ENCODE data around the gene NATD1.
A peak's percentile ranks its signal among the peaks of the same experiment; 100 is the strongest.

Gene NATD1

GRCh38 chr17:21289902-21290571 is 36.8 kb upstream of the NATD1 start:
- no peak for DNase-seq

- DNase-seq: no peak
Measured at GRCh38 chr17:21289175-21289901, 36.1 kb upstream of the NATD1 start.

DNA sequence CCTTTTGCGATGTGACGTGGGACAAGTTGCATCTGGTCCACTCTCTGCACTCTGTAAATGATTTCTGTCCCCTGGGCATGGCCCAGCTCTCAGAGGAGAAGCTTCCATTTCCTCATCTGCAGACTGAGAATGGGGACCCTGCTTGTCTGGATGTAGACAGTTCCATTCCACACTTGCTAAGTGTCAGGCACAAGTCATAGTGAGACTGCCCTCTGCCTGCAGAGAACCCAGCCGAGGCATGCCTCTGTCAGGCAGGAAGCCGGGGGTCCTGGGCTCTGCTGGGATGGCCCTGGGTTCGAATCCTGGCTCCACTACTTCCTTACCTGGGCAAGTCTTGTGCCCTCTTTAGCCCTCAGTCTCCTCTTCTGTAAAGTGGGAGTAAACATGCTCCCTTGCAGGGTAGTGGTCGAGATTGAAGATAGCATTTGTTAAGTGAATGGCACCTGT is 35.4 kb upstream of the NATD1 start:
- DNase-seq: no peak

DNA sequence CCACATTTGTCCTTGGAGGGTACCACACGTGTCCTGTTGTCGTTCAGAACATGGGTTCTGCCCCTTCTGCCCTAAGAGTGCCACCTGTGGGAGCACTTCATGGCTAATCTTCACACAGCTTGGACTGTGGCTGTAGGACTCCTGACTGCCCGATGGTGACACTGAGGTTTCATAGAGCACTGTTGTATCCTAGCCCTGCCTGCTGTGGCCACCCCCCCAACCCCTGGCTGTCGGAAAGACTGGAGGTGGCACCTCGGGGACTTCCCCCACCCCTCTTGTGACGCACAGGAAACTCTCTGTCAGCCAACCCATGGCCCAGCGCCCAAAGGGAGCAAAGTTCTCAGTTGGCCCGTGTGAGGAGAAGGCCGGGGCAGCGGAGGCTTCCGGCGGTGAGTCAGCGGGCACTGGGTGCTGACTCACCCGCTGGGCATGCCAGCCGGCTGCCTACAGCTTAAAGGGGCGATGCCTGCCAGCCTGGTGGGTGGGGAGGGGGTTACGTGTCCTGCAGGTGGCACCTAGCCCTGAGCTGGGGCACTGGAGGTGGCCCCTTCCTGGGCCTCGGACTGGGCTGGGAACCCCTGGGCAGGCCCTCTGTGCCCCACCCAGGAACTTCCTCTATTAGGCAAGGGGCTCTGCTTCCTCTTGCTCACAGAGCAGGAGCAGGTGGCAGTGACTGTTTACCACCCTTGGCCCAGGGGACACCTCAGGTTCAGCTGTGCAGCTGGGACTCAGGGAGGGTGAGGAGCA is 34.7 kb upstream of the NATD1 start:
- DNase-seq: peak; percentile 98

DNA sequence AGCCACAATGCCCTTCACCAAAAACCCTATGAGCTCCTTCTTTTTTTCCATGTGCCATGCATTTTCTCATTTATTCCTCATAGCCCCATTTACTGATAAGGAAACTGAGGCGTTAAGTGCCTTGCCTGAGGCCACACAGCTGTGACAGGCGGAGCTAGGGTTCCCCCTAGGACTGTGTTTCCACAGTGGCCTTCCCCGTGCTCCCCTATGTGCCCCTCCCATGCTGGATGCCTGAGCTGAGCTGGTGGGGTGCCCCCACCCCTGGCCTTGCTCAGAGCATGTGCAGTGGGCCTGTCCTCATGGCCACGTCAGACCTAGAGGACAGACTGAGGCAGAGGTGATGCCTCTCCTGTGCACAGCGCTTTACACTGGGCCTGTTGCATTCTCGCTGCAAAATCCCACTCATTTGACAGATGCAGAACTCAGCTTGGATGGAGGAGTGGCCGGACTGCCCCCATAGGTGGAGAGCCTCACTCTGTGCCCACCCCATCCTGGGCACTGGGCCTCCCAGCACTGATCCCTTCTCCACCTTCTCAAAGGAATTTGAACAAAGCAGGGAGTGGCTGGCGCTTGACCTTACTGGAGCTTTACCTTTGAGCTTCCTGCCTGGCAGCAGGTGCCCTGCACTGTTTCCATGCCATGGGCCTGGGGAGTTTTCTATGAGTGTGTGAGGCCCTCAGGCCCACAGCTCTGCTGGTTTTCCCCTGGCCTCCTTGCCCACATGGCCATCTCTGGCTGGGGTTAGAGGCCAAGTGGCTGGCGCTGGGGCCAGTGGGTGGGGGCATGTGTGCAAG is 33.9 kb upstream of the NATD1 start:
- DNase-seq: no peak

GRCh38 chr17:21286066-21286770 is 33.0 kb upstream of the NATD1 start:
- DNase-seq: no peak

GRCh38 chr17:21285164-21286065 is 32.2 kb upstream of the NATD1 start:
- no peak for DNase-seq

DNA sequence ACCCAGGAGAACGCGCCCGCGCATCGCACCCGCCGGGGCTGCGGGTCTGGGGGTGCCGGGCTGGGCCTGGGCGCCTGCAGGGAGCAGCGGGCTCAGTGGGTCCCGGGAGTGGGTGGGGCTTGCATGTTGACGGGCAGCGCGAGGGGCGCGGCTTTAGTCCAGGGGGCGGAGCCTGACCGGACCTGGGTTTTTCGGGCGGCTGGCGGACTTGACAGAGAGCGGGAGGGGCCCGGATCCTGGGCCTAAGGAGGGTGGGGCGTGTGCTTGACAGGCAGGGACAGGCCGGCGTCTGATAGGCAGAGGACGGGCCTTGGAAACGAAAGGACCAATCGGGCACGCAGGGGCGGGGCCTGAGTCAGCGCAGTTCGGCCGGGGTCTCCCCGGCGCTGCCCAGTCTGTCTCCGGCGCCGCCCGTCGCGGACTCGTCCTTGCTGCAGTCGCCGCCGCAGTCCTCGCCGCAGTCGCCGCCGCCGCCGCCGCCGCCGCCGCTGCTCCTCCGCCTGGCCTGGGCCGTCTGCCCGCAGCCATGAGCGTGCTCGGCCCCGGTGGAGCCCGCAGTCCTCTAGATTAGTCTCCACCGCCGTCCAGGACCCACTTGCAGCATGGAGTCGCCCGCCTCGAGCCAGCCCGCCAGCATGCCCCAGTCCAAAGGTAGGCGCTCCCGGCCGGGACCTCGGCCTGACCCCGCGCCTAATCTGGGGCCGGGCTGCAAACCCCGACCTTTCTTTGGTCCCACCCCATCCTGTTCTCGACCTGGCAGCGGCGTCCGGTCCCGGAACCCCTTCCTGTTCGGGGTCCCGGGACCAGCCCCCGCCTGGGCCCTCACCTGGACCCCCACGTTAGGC is 31.3 kb upstream of the NATD1 start, which contains the start of gene MAP2K3:
TSS of gene MAP2K3 (plus strand) at position 393 of the 845 bp plus-strand sequence. CDS start at position 603, 210 bp downstream.
- peak; percentile 94 for DNase-seq

DNA sequence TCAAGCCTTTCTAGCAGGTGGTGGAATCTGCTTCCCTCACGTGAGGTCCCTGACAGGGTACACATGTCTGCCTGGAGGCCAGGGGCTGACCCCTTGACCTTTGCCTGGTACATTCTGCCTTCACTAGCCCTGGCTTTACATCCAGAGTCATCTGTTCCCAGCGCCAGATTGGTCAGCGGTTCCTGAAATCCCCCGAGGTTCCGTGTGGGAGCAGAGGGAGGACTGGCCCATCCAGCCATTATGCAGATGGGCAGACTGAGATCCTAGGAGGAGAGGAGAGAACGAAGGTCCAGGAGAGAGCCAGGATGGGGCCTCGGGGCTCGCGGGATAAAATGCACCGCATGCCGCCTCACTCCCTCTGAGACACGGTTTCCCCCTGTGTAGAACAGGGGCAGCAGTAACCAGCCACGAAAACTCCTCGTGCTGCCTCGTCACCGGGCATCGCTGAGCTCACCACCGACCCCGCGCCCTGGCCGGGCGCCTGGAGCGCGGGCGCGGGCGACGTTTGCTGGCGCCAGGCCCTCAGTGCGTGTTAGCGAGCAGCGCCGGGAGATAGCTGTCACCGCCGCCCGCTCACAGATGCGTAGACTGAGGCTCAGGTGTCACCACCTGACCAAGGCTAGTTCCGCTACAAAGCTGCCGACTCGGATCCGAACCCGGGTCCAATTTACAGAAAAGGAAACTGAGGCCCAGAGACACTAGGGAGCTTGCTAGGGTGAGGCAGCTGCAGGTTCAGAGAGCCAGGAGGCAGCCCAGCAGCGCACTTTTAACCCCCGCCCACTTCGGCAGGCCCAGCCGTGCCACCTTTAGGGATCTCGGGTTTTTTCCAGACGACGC is 30.5 kb upstream of the NATD1 start:
- no peak for DNase-seq

GRCh38 chr17:21282850-21283249 is 29.6 kb upstream of the NATD1 start:
- DNase-seq: no peak

GRCh38 chr17:21282231-21282630 is 29.0 kb upstream of the NATD1 start:
- DNase-seq: no peak

GRCh38 chr17:21280081-21280518 is 26.9 kb upstream of the NATD1 start:
- DNase-seq: peak; percentile 88

DNA sequence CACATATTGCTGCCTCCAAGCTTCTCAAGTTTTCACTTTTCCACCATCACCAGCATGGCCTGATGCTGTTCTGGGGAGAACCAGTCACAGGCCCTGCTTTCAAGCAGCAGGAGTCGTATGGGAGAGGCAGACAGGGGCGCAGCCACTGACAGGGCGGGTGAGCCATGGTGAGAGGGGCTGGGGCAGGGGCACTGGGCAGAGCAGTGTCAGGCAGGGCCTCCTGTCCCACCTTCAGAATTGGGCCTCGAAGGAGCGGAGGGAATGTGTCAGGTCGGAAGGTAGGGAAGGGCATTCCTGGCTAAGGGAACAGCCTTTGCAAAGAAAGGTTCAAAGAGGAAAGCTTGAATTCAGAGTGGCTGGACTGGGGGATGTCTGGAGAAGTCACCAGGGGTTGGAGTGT is 26.4 kb upstream of the NATD1 start:
- DNase-seq: no peak

DNA sequence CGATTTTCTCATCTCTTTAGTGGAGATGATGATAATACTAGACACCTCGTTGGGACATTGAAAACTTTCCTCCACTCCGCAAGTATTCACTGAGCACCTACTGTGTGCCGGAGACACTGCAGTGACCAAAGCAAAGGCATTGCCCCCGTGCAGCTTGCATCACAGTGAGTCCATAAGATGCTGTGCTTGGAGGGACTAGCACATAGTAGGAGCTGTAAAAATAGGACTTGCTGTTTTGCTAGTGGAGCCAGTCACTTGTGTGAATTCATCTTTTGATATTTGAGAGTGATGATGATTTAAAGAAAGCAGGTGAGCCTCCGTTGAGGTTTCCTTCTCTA is 26.0 kb upstream of the NATD1 start:
- no peak for DNase-seq

- no peak for DNase-seq
Measured at GRCh38 chr17:21278450-21279197, 25.4 kb upstream of the NATD1 start.

DNA sequence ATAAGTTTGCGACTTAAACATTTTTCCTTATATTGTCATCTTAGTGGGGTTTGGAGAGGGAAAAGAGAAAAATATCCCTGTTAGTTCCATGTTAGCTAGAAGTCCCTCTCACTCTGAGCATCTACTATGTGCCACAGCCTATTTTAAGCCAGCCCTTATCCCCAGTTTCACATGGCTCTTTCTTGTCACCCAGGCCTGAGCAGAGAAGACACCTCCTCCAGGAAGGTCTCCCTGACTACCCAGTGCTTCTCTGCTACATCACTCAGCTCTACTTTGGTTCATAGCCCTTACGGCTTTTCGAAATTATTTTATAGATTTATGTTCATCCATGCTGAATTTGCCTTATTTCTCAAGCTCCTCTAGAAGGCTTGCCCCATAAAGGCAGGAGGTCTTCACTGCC is 24.1 kb upstream of the NATD1 start:
- DNase-seq: no peak

DNA sequence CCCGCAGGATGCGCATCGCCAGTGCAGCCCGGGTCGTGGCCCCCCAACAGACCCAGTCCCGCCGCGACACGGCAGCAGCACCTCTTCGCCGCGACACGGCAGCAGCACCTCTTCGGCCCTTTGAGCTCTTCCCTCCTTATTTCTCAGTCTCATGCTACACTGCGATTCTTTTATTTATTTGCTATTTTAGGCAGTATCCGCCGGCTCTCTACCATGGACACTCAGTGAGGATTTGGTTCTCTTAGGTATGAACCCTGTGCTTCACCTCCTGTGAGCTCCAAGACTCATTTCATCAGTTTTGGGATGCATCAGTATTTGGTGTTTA is 23.0 kb upstream of the NATD1 start:
- DNase-seq: no peak

DNA sequence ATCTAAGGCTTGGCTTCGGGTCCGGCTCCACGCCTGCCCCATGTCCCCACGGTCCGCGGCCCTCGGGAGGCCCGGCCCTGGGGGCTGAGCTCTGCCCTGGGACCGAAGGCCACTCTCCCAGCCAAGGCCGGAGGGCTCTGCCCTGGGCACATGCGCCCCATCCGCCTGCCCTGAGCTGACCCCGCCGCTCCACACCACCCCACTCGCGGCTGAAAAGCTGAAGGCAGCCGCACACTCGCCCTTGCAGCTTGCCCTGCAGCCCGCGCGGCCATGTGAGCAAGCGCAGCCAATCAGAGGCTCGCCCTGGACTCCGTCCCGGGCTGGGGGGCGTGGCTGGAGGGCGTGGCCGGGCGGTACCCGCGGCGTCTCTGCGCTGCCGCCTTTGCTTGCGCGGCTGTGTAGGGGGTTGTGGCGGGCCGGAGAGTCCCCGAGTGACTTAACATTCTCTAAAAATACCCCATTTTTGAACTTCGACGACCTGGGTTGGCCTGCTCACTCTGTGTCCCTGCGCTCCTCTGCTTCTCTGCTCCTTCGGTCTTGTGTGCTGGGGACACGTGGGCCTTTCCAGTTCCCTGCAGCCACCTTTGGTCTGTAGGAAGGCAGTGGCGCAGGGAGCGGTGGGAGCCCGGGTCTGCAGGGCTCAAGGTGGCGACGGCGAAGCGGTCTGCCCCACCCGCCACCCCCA is 22.5 kb upstream of the NATD1 start:
- peak; percentile 94 for DNase-seq
